MCF 10A (cell line): ENCODE results near the gene ASH1L. TPM values are rescaled to one million over a fixed set of nuclear protein-coding genes. Genes with fewer than 3 reads are reported as not detected.

Source experiments
- BruUV-seq: library from RNA; stranded (reverse); fragments of 400-500 nt; replicated peaks from 2 replicates; lab custom pipeline; 2021; lab: Mats Ljungman, UMichigan
- CTCF ChIA-PET: fragments of 300-600 bp; sonication (Branson Sonifier 250); formaldehyde crosslinking; extraction: SDS; loops from one replicate; lab custom pipeline; 2021; ENCODE audit warnings: antibody characterized with exemption, inconsistent platforms; lab: Yijun Ruan, JAX
- POLR2A ChIA-PET: fragments of 300-600, 350-650 bp; sonication (Branson Sonifier 250); formaldehyde crosslinking; extraction: SDS; loops from one replicate; lab custom pipeline; 2020; ENCODE audit warnings: antibody characterized with exemption, inconsistent platforms; lab: Yijun Ruan, JAX
- DNase-seq: peaks from one replicate; pipeline ENCODE4 v3.0.0-alpha.2; 2018; ENCODE audit not compliant: unreplicated experiment
- H3K27ac Mint-ChIP-seq: one replicate; pipeline ENCODE4 v1.8.0; 2022; ENCODE audit warnings: mild to moderate bottlenecking, low read depth, mixed read lengths; ENCODE audit not compliant: unreplicated experiment
- H3K27me3 Mint-ChIP-seq: one replicate; pipeline ENCODE4 v1.8.0; 2022; ENCODE audit warnings: mixed read lengths; ENCODE audit not compliant: insufficient read depth, unreplicated experiment
- H3K36me3 Mint-ChIP-seq: one replicate; pipeline ENCODE4 v1.8.0; 2022; ENCODE audit warnings: mild to moderate bottlenecking, moderate library complexity, mixed read lengths; ENCODE audit not compliant: insufficient read depth, unreplicated experiment
- H3K4me1 Mint-ChIP-seq: one replicate; pipeline ENCODE4 v1.8.0; 2022; ENCODE audit warnings: mixed read lengths; ENCODE audit not compliant: insufficient read depth, unreplicated experiment
- H3K4me3 Mint-ChIP-seq: one replicate; pipeline ENCODE4 v1.8.0; 2022; ENCODE audit warnings: mild to moderate bottlenecking, moderate library complexity, mixed read lengths; ENCODE audit not compliant: unreplicated experiment
- H3K9me3 Mint-ChIP-seq: one replicate; pipeline ENCODE4 v1.8.0; 2022; ENCODE audit warnings: mixed read lengths; ENCODE audit not compliant: unreplicated experiment
- intact Hi-C: fragments of 100-400 bp; cut with micrococcal nuclease; formaldehyde crosslinking; loops from 2 replicates; pipeline ENCODE4 v1.14.1; 2022
- total RNA-seq: library from RNA; stranded (reverse); gene quantifications from 2 replicates; pipeline ENCODE4 v1.2.3, GENCODE V29; 2022
- TF ChIP-seq, protein P1 (sequence below): fragments of 200-600 bp; IDR thresholded peaks from one replicate; pipeline ENCODE4 v1.8.0; 2022; ENCODE audit warnings: antibody characterized with exemption, mild to moderate bottlenecking; ENCODE audit not compliant: unreplicated experiment

ASH1L gene
- total RNA-seq, 1 experiment from 2014 or later, result 59.1 TPM

GRCh38 chr1:155352631-155353030, 210.0 kb downstream of the ASH1L start:
- Mint-ChIP-seq H3K9me3 (no peaks in the 10 kb centered on the region), H3K27me3 (no peaks in the 10 kb centered on the region), H3K36me3 (peaks cover 96% of the 10 kb centered on the region), H3K27ac (no peak overlapping the region), H3K4me3 (no peak overlapping the region), H3K4me1 (no peaks in the 10 kb centered on the region)
- ChIA-PET CTCF (interaction anchor here (0.6 to 0.7 kb wide), 3 partner anchors 24 to 247 kb away, joined by 3 to 4 read pairs (median 3); no protein-coding TSS in a partner anchor), POLR2A (no interaction called here)
- intact Hi-C loops, result no loop called here
- TF ChIP-seq, protein P1, sequence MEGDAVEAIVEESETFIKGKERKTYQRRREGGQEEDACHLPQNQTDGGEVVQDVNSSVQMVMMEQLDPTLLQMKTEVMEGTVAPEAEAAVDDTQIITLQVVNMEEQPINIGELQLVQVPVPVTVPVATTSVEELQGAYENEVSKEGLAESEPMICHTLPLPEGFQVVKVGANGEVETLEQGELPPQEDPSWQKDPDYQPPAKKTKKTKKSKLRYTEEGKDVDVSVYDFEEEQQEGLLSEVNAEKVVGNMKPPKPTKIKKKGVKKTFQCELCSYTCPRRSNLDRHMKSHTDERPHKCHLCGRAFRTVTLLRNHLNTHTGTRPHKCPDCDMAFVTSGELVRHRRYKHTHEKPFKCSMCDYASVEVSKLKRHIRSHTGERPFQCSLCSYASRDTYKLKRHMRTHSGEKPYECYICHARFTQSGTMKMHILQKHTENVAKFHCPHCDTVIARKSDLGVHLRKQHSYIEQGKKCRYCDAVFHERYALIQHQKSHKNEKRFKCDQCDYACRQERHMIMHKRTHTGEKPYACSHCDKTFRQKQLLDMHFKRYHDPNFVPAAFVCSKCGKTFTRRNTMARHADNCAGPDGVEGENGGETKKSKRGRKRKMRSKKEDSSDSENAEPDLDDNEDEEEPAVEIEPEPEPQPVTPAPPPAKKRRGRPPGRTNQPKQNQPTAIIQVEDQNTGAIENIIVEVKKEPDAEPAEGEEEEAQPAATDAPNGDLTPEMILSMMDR, result no peak
- no TSS peak for BruUV-seq
- no peak for DNase-seq

GRCh38 chr1:155342842-155343241, 219.8 kb downstream of the ASH1L start:
- Mint-ChIP-seq H3K27me3 (no peaks in the 10 kb centered on the region), H3K36me3 (peaks cover 99% of the 10 kb centered on the region), H3K4me1 (no peaks in the 10 kb centered on the region), H3K27ac (no peak overlapping the region), H3K4me3 (no peak overlapping the region), H3K9me3 (no peaks in the 10 kb centered on the region)
- intact Hi-C loops, result no loop called here
- TF ChIP-seq, protein P1, result no peak
- BruUV-seq, result no TSS peak
- POLR2A ChIA-PET, result interaction anchor here (0.6 to 0.9 kb wide), 2 partner anchors 17 to 34 kb away, joined by 3 to 4 read pairs; partner anchors contain the start of gene FDPS
- no peak for DNase-seq
- CTCF ChIA-PET, result interaction anchor here (0.9 to 1.4 kb wide), 4 partner anchors 10 to 305 kb away, joined by 3 read pairs; no protein-coding TSS in a partner anchor

- Mint-ChIP-seq H3K4me3 (no peak overlapping the region), H3K27me3 (no peaks in the 10 kb centered on the region), H3K9me3 (no peaks in the 10 kb centered on the region), H3K27ac (no peak overlapping the region), H3K36me3 (peaks cover 99% of the 10 kb centered on the region), H3K4me1 (no peaks in the 10 kb centered on the region)
- intact Hi-C loops, result no loop called here
- TF ChIP-seq, protein P1, result no peak
- no TSS peak for BruUV-seq
- ChIA-PET CTCF (interaction anchor here (0.6 to 3.8 kb wide), 7 partner anchors 11 to 519 kb away, joined by 3 to 17 read pairs (median 4); no protein-coding TSS in a partner anchor), POLR2A (interaction anchor here (0.9 to 1.8 kb wide), 3 partner anchors 12 to 43 kb away, joined by 3 to 6 read pairs (median 4); no protein-coding TSS in a partner anchor)
- no peak for DNase-seq
These were observed 223.0 kb downstream of the ASH1L start for GRCh38 chr1:155339515-155340097.

DNA sequence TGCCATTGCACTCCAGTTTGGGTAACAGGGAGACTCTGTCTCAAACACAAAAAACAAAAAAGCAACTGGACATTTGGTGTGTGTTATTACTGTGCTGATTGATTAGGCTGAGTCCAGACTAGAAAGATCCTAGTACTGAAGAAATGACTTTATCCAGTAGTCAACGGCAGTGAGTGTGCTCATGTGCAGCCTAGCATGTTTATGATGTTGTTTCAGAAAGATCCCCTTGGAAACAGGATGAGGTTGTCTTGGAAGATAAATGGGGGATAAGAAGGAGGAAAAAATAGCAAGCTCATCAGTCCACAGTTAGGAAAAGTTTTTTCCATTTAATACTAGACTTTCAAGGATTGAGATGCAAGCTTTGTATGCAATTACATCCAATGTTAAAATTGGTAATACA, 227.6 kb downstream of the ASH1L start:
- no peak overlapping the region for H3K27ac Mint-ChIP-seq
- POLR2A ChIA-PET, result interaction anchor here (0.8 to 0.9 kb wide), 2 partner anchors 12 to 14 kb away, joined by 3 read pairs; no protein-coding TSS in a partner anchor
- H3K4me3 Mint-ChIP-seq, result no peak overlapping the region
- H3K36me3 Mint-ChIP-seq, result peaks cover 99% of the 10 kb centered on the region
- CTCF ChIA-PET, result interaction anchor here (0.6 to 0.8 kb wide), 2 partner anchors 57 to 169 kb away, joined by 3 to 4 read pairs; no protein-coding TSS in a partner anchor
- no peaks in the 10 kb centered on the region for H3K9me3 Mint-ChIP-seq
- no TSS peak for BruUV-seq
- DNase-seq, result no peak
- no peaks in the 10 kb centered on the region for H3K4me1 Mint-ChIP-seq
- no peaks in the 10 kb centered on the region for H3K27me3 Mint-ChIP-seq
- TF ChIP-seq, protein P1, result no peak
- intact Hi-C loops, result no loop called here
